ENCODE measurements around the gene FIZ1.

FIZ1 gene

DNA sequence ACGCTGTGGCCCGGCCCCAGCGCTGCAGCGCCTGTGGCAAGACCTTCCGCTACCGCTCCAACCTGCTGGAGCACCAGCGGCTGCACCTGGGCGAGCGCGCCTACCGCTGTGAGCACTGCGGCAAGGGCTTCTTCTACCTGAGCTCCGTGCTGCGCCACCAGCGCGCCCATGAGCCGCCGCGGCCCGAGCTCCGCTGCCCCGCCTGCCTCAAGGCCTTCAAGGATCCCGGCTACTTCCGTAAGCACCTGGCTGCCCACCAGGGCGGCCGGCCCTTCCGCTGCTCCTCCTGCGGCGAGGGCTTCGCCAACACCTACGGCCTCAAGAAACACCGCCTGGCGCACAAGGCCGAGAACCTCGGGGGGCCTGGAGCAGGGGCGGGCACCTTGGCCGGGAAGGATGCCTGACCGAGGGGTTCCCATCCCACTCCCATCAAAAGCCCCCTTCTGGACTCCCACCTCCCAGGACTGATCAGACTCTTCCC, 17.1 kb upstream of the FIZ1 start:
- TF ChIP-seq POLR2A (IDR thresholded peaks at IDR 0.05; ENCODE audit: extremely low read depth, insufficient read length) = no peak
- TF ChIP-seq CTCF (IDR thresholded peaks at IDR 0.05; ENCODE audit: low read depth, low read length) = no peak
- no peak for TF ChIP-seq MYC (IDR thresholded peaks at IDR 0.05; ENCODE audit: low read depth, low read length)
- TF ChIP-seq, protein P1, sequence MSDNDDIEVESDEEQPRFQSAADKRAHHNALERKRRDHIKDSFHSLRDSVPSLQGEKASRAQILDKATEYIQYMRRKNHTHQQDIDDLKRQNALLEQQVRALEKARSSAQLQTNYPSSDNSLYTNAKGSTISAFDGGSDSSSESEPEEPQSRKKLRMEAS (IDR thresholded peaks at IDR 0.05; ENCODE audit: low read depth, low read length) = no peak
- H3K4me3 ChIP-seq (ENCODE audit: low read depth, low read length) = no peak overlapping the region
- no peak for DNase-seq (ENCODE audit: low read depth)

GRCh38 chr19:55615543-55616394, 16.5 kb upstream of the FIZ1 start:
- no peak overlapping the region for H3K4me3 ChIP-seq (ENCODE audit: low read depth, low read length)
- no peak for TF ChIP-seq MYC (IDR thresholded peaks at IDR 0.05; ENCODE audit: low read depth, low read length)
- no peak for DNase-seq (ENCODE audit: low read depth)

GRCh38 chr19:55614711-55615542, 15.6 kb upstream of the FIZ1 start:
- TF ChIP-seq POLR2A (IDR thresholded peaks at IDR 0.05; ENCODE audit: extremely low read depth, insufficient read length) (no peak), CTCF (IDR thresholded peaks at IDR 0.05; ENCODE audit: low read depth, low read length) (no peak), MYC (IDR thresholded peaks at IDR 0.05; ENCODE audit: low read depth, low read length) (no peak)
- TF ChIP-seq, protein P1 (IDR thresholded peaks at IDR 0.05; ENCODE audit: low read depth, low read length) = no peak

DNA sequence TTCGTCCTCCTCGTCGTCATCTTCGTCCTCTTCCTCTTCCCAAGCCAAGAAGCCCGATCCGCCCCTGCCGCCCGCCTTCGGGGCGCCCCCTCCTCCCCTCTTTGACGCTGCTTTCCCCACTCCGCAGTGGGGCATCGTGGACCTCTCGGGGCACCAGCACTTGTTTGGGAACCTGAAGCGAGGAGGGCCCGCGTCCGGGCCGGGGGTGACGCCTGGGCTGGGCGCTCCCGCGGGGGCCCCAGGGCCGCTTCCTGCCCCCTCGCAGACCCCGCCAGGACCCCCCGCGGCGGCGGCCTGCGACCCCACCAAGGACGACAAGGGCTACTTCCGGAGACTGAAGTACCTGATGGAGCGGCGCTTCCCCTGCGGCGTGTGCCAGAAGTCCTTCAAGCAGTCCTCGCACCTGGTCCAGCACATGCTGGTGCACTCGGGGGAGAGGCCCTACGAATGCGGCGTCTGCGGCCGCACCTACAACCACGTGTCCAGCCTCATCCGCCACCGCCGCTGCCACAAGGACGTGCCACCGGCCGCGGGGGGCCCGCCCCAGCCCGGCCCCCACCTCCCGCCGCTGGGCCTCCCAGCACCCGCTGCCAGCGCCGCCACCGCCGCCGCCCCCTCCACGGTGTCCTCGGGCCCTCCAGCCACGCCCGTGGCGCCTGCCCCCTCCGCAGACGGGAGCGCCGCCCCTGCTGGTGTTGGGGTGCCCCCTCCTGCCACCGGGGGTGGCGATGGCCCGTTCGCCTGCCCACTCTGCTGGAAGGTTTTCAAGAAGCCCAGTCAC, 14.8 kb upstream of the FIZ1 start:
- no peak for DNase-seq (ENCODE audit: low read depth)
- TF ChIP-seq CTCF (IDR thresholded peaks at IDR 0.05; ENCODE audit: low read depth, low read length) (no peak), MYC (IDR thresholded peaks at IDR 0.05; ENCODE audit: low read depth, low read length) (no peak), POLR2A (IDR thresholded peaks at IDR 0.05; ENCODE audit: extremely low read depth, insufficient read length) (no peak)
- TF ChIP-seq, protein P1 (IDR thresholded peaks at IDR 0.05; ENCODE audit: low read depth, low read length) = no peak

More at GRCh38 chr19:55614711-55615542, 15.6 kb upstream of the FIZ1 start:
- no peak overlapping the region for H3K4me3 ChIP-seq (ENCODE audit: low read depth, low read length)
- DNase-seq (ENCODE audit: low read depth) = no peak

DNA sequence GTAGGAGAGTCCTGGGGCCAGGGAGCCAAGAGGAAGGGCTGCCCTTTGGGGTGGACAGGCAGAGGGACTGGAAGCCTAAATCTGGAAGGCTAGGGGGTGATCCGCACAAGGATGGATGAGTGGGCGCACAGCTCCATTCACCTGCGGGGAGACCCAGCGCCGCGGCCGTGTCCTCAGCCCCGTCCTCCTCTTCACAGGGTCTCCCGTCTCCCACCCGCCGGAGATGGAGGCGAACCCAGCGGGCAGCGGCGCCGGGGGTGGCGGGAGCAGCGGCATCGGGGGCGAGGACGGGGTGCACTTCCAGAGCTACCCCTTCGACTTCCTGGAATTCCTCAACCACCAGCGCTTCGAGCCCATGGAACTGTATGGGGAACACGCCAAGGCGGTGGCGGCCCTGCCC, 14.1 kb upstream of the FIZ1 start:
- no peak overlapping the region for H3K4me3 ChIP-seq (ENCODE audit: low read depth, low read length)
- DNase-seq (ENCODE audit: low read depth) = no peak
- TF ChIP-seq, protein P1 (IDR thresholded peaks at IDR 0.05; ENCODE audit: low read depth, low read length) = no peak

More for the DNA sequence above, 14.8 kb upstream of the FIZ1 start:
- H3K4me3 ChIP-seq (ENCODE audit: low read depth, low read length) = no peak overlapping the region

GRCh38 chr19:55611983-55612645, 12.8 kb upstream of the FIZ1 start:
- no peak for TF ChIP-seq POLR2A (IDR thresholded peaks at IDR 0.05; ENCODE audit: extremely low read depth, insufficient read length)
- no peak for TF ChIP-seq CTCF (IDR thresholded peaks at IDR 0.05; ENCODE audit: low read depth, low read length)
- no peak for TF ChIP-seq MYC (IDR thresholded peaks at IDR 0.05; ENCODE audit: low read depth, low read length)
- TF ChIP-seq, protein P1 (IDR thresholded peaks at IDR 0.05; ENCODE audit: low read depth, low read length) = no peak
- H3K4me3 ChIP-seq (ENCODE audit: low read depth, low read length) = no peak overlapping the region

More at GRCh38 chr19:55611983-55612645, 12.8 kb upstream of the FIZ1 start:
- no peak for DNase-seq (ENCODE audit: low read depth)

Measured in NB4 (cell line).